GM18870 (cell line): ENCODE measurements around the gene ITCH.

Source experiments
- ATAC-seq: cut with Tn5 transposase; IDR thresholded peaks from one replicate; pipeline ENCODE4 v1.9.1; 2021; ENCODE audit warnings: moderate library complexity; ENCODE audit not compliant: unreplicated experiment

Gene ITCH

DNA sequence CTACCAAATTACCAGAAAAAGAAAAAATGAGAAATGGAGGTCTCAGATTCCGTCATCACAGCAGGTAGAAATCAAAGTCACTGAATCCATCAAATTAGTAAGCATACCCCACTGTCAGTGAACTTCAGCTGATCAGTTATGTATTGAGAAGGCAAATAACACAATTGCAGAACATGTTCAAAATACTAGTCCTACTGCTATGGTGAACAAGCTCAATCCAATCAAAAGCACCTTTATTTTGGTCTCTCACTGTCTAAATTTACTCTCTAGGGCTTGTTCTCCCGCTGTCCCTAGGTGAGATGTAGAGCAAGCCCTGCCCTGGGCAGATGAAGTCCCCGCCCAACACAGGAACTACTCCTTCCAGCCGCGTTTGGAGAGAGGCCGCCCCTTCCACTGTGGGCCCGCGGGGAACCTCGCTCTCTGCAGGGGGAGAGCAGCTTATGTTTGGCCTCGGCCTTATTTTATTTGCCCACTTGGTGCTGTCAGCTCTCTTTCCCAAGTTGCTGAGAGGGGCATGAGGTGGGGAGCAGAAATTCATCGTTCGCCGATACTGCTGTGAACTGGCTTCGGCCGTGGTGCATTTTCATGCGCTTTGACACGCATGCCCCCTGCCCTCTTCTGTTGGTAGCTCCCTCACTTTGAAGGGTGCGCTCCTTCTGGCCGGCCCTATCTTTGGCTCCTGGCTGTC lies 181.2 kb downstream of the ITCH start:
- ATAC-seq, result no peak

GRCh38 chr20:34546751-34547181 lies 183.7 kb downstream of the ITCH start:
- no peak for ATAC-seq

DNA sequence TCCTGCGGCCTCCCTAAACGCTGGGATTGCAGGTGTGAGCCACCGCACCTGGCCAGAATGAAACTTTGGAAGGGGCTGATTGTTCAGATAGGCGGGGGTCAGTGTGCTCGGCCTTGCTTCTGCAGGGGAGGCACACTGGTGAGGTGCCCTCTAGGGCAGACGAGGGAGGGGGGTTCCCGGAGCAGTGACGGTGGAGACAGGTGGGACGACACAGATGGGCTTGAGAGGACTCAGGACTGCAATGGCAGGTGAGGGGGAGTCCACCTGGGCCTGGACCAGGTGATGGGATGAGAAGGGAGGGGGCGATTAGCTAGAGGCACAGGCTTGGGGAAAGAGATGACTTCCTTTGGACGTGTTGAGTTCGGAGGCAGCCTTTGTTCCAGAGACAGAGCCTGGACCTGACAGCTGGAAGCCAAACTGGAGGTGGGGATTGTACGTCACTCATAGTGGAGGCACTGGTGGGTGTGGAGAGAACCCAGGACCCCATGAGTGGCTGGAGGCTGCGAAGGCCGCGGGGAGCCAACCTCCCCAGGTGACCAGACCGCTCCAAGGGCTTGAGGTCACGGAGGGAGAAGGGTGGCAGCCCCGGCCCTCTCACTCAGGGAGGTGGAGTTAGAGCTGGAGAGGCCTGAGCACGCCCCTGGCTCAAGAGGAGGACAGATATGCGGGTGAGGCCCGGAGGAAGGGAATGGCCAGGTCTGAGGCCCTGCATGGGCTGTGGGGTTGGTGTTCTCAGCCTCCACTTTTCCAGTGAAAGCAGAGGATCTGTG lies 185.0 kb downstream of the ITCH start:
- no peak for ATAC-seq

GRCh38 chr20:34549291-34549928 lies 186.3 kb downstream of the ITCH start:
- ATAC-seq, result no peak

GRCh38 chr20:34549929-34550305 lies 186.8 kb downstream of the ITCH start:
- no peak for ATAC-seq

GRCh38 chr20:34552569-34552968 lies 189.5 kb downstream of the ITCH start:
- no peak for ATAC-seq

DNA sequence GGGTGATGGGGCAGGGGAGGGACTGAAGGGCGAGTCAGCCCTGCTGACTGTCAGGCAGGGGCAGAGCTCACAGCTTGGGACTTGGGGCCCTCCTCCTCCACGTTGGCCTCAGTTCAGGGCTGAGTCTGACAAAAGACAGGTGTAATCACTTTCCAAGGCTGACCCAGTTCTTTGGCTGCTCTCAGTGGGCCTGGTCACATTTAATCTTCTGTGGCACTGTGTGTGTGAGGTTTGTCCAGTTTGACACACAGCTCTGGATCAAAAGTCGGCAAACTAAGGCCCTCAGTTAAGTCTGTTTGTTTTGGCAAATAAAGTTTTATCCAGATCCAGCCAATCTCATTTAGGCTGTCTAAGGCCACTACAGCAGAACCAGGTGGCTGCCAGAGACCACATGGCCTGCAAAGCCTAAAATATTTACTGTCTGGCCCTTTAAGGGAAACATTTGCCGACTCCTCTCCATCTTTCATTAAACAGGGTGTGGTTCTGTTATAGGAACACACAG lies 190.3 kb downstream of the ITCH start:
- no peak for ATAC-seq

GRCh38 chr20:34557936-34558319 lies 194.9 kb downstream of the ITCH start:
- ATAC-seq, result no peak

DNA sequence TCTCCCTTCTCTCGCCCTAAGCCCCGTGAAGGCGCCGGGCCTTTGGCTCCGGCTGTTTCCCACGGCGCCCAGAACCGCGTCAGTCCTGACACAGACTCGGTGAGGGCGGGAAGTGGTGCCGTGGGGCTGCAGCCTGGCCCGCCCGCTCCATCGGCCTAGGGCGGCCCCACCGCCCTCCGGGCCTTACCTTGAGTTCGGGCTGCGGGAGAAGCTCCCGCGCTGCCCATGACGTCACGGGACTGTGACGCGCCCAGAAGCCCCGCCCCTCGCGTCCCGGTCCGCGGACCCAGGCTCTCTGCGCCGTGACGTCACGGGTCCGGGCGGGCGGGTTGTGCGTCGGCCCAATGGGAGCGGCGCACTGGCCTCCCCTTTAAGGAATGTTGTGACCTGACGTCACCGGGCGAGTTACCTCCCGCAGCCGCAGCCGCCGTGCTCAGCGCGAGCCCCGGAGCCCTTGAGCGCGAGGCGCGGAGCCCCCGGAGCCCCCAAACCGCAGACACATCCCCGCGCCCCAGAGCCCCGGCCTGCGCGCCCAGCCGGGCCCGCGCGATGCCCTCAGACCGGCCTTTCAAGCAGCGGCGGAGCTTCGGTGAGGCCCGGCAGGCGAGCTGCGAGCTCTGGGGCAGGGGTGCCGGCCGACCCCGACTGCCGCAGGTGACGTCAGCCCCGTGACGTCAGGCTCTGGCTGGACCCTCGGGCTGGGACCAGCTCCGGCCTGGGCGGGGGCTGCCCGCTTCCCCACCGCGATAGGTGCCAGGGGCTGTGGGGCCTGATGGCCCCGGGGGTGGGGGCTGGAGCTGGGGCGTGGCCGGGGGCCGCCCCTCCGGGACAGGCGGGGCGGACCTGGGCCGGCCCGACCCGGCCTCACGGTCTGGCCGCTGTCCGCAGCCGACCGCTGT lies 195.5 kb downstream of the ITCH start, which contains the start of gene MAP1LC3A:
MAP1LC3A (plus strand) TSS at position 399 of the 899 bp plus-strand sequence; CDS start at position 550, 151 bp downstream.
- ATAC-seq, result no peak

GRCh38 chr20:34559311-34560140 lies 196.5 kb downstream of the ITCH start:
- ATAC-seq, result no peak

DNA sequence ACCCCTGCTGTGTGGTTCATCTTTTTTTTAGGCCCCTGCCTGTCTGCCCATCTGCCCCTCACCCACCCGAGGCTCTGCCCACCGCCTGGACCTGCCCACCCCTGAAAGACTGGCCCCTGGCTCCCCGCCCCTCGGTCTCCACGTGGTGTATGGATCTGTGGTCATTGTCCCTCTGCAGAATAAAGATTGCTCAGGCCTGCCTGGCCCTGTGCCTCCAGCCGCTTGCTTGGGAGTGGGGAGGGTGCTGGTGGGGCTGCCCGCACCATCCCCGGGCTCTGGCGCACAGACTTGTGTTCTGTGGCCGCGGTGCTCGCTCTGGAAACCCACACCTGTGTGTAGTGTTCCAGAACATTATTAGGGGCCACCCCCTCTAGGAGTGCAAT lies 197.1 kb downstream of the ITCH start:
- no peak for ATAC-seq

GRCh38 chr20:34560614-34561013 lies 197.5 kb downstream of the ITCH start:
- ATAC-seq, result no peak
